Heart right ventricle (tissue), 16 donors: ENCODE results near the gene MUC22. TPM values are rescaled to one million over a fixed set of nuclear protein-coding genes. Genes with fewer than 3 reads are reported as not detected.
"Not testable (repeated sequence)": the region's sequence is repeated elsewhere in the genome, so short reads cannot be mapped to it uniquely, and the experiment has no call there.

ENCODE experiments used
- ATAC-seq, 8 donors: fragments of 200-7000 bp; cut with Tn5 transposase; one replicate each; pipeline ENCODE4 v1.9.1; 2020; ENCODE audit warnings: mild to moderate bottlenecking in 8 of 8, moderate library complexity in 8 of 8, moderate number of reproducible peaks in 1 of 8
- DNase-seq, 2 donors: peaks; one replicate each; pipeline ENCODE4 v3.0.0-alpha.2; 2020
- H3K27ac ChIP-seq, 10 donors: fragments of 200-600 bp; sonication (generic) in 2 of 10; one replicate each; pipeline versions ENCODE4 v1.5.0 to v1.8.0; 2020 to 2022; ENCODE audit warnings: mild to moderate bottlenecking in 3 of 10
- H3K27me3 ChIP-seq, 7 donors: fragments of 200-600 bp; one replicate each; pipeline ENCODE4 v1.8.0; 2021 to 2022; ENCODE audit warnings: mild to moderate bottlenecking in 2 of 7
- H3K36me3 ChIP-seq, 9 donors: fragments of 200-600 bp; sonication (generic) in 1 of 9; one replicate each; pipeline versions ENCODE4 v1.5.0 to v1.8.0; 2020 to 2022; ENCODE audit warnings: mild to moderate bottlenecking in 2 of 9
- H3K4me1 ChIP-seq, 9 donors: fragments of 200-600 bp; sonication (generic) in 1 of 9; one replicate each; pipeline versions ENCODE4 v1.5.0 to v1.8.0; 2020 to 2022; ENCODE audit warnings: mild to moderate bottlenecking in 4 of 9
- H3K4me3 ChIP-seq, 10 donors: fragments of 200-600 bp; sonication (generic) in 2 of 10; one replicate each; pipeline versions ENCODE4 v1.5.0 to v1.8.0; 2020 to 2022; ENCODE audit warnings: mild to moderate bottlenecking in 7 of 10, moderate library complexity in 2 of 10
- H3K9me3 ChIP-seq, 11 donors: fragments of 200-600 bp in 10 of 11; sonication (generic) in 2 of 11; one replicate each; pipeline versions ENCODE4 v1.5.0 to v1.8.0; 2013 to 2022; ENCODE audit warnings: mild to moderate bottlenecking in 2 of 11, control low read depth in 1 of 11, moderate library complexity in 1 of 11
- WGBS, 2 donors: extraction: QIAGEN DNeasy Blood & Tissue Kit; methylation state at CpG; one replicate each; pipeline ENCODE4 v1.1.7; 2013; ENCODE audit warnings: inconsistent platforms in 1 of 2; 5-methylcytosine and 5-hydroxymethylcytosine counted together
- intact Hi-C, 10 donors: fragments of 100-400 bp; cut with DNase I; formaldehyde crosslinking; loops; one replicate each; pipeline versions ENCODE4 v1.11.1 to v1.14.2; 2022
- polyA plus RNA-seq, 2 donors: library from polyadenylated mRNA; stranded (reverse); fragments of 200-250 nt; gene quantifications; one replicate each; pipeline ENCODE4 v1.2.3, GENCODE V29; 2013
- total RNA-seq, 10 donors: library from RNA; stranded (reverse); fragmentation: NEBNext Ultra II Directional in 3 of 10; extraction: Animal tissue kit (Norgen Biotek cat#: 25700) in 3 of 10; gene quantifications; one replicate each; pipeline versions ENCODE4 v1.2.1 to v1.2.4, GENCODE V29; 2021 to 2023
- TF ChIP-seq, protein P1 (sequence below), 9 donors: fragments of 200-600 bp; sonication (generic) in 2 of 9; IDR thresholded peaks; one replicate each; pipeline versions ENCODE4 v1.5.0 to v1.8.0; 2021 to 2022; ENCODE audit warnings: antibody characterized with exemption in 9 of 9, mild to moderate bottlenecking in 5 of 9, moderate library complexity in 1 of 9
- donor health status: Arrhythmogenic right ventricular cardiomyopathy.
- donor health status: ischemic (EF 13 %, LVEDD 7.1; RV severe dilation, severe dysfunction).
- donor health status: healthy with polysubstance abuse.
- donor health status: DM: no; HTN: yes; CAD: no.
- donor health status: DM: no; HTN: no; CAD: no.
- donor health status: ischemic (EF 25% LVEDD 6.9; RV normal size, moderate dysfunction).
- donor health status: ischemic (EF 25% LVEDD 5.7; RV mildly dilated, moderate dysfunction).
- donor health status: healthy.
- donor health status: DM: yes; HTN: yes; CAD: no.
- donor health status: Ischemic cardiomyopathy.
- donor health status: ischemic (EF 35%, LVEDD 5.7; RV mildly dilated, moderate dysfunction).
- donor health status: nonischemic (EF 11% LVEDD 7.7; RV severe dilation, severe dysfunction).
- donor health status: DM: yes; HTN: yes; CAD: no.
- donor health status: PGD.
- donor health status: ischemic (EF 29% LVEDD 5.4; RV normal size, mild dysfunction).
- donor health status: nonischemic (EF 23%, LVEDD 6.1; RV moderate dilation, normal function).

MUC22 gene
- total and polyA plus RNA-seq, 12 donors: under 0.01 to 0.64 (median 0.24) TPM

DNA sequence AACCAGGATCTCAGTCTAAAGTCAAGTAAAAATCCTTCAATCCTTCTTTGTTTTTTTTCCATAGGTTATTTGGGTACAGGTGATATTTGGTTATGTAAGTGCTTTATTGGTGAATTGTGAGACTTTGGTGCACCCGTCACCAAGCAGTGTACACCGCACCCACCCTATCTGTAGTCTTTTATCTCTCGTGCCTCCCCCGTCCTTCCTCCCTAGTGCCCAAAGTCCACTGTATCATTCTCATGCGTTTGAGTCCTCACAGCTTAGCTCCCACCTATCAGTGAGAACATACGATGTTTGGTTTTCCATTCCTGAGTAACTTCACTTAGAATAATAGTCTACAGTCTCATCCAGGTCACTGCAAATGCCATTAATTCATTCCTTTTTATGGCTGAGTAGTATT, 879 bp downstream of the MUC22 start:
- H3K27ac ChIP-seq: no peak overlapping the region
- H3K4me3 ChIP-seq: no peak overlapping the region
- DNase-seq (no peak), ATAC-seq (no peak)
- intact Hi-C loops: no loop called here
- 53 to 59% methylated on average over 6 of the region's 6 CpGs for WGBS, 2 donors
- H3K9me3 ChIP-seq: peaks cover 0 to 17% (median 0%) of the 10 kb centered on the region in 11 donors
- H3K4me1 ChIP-seq: peaks cover 0 to 7% (median 0%) of the 10 kb centered on the region in 9 donors
- H3K36me3 ChIP-seq: no peaks in the 10 kb centered on the region
- H3K27me3 ChIP-seq: no peaks in the 10 kb centered on the region
- TF ChIP-seq, protein P1, sequence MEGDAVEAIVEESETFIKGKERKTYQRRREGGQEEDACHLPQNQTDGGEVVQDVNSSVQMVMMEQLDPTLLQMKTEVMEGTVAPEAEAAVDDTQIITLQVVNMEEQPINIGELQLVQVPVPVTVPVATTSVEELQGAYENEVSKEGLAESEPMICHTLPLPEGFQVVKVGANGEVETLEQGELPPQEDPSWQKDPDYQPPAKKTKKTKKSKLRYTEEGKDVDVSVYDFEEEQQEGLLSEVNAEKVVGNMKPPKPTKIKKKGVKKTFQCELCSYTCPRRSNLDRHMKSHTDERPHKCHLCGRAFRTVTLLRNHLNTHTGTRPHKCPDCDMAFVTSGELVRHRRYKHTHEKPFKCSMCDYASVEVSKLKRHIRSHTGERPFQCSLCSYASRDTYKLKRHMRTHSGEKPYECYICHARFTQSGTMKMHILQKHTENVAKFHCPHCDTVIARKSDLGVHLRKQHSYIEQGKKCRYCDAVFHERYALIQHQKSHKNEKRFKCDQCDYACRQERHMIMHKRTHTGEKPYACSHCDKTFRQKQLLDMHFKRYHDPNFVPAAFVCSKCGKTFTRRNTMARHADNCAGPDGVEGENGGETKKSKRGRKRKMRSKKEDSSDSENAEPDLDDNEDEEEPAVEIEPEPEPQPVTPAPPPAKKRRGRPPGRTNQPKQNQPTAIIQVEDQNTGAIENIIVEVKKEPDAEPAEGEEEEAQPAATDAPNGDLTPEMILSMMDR (IDR thresholded peaks at IDR 0.05): no peak

DNA sequence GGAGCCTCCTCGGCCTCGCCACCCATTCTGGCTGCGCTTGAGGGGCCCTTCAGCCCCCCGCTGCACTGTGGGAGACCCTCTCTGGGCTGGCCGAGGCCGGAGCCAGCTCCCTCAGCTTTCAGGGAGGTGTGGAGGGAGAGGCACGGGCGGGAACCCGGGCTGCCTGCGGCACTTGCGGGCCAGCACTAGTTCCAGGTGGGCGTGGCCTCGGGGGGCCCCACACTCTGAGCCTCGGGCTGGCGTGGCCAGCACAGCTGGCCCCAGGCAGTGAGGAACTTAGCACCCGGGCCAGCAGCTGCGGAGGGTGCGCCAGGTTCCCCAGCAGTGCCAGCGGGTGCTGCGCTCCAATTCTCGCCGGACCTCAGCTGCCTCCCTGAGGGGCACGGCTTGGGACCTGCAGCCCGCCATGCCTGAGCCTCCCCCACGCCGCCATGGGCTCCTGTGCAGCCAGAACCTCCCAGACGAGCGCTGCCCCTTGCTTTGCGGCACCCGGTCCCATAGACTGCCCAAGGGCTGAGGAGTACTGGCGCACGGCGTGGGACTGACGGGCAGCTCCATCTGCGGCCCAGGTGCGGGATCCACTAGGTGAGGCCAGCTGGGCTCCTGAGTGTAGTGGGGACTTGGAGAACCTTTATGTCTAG, 6.5 kb downstream of the MUC22 start:
- ATAC-seq: no peak
- 92 to 94% methylated on average over 36 of the region's 36 CpGs for WGBS, 2 donors
- no peak for DNase-seq
- TF ChIP-seq, protein P1 (IDR thresholded peaks at IDR 0.05): no peak
- H3K4me1 ChIP-seq: no peaks in the 10 kb centered on the region
- H3K36me3 ChIP-seq: no peaks in the 10 kb centered on the region
- no peak overlapping the region for H3K4me3 ChIP-seq
- peaks cover 0 to 18% (median 0%) of the 10 kb centered on the region in 11 donors for H3K9me3 ChIP-seq
- H3K27ac ChIP-seq: no peak overlapping the region
- intact Hi-C loops: no loop called here
- no peaks in the 10 kb centered on the region for H3K27me3 ChIP-seq

DNA sequence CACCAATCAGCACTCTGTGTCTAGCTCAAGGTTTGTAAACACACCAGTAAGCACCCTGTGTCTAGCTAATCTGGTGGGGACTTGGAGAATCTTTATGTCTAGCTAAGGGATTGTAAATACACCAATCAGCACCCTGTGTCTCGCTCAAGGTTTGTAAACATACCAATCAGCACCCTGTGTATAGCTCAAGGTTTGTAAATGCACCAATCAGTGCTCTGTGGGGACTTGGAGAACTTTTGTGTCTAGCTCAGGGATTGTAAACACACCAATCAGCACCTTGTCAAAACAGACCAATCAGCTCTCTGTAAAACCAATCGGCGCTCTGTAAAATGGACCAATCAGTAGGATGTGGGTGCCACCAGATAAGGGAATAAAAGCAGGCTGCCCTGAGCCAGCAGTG, 7.2 kb downstream of the MUC22 start:
- H3K4me3 ChIP-seq, ATAC-seq, H3K27me3 ChIP-seq, H3K27ac ChIP-seq, H3K36me3 ChIP-seq, intact Hi-C loops, H3K4me1 ChIP-seq, DNase-seq: not testable (repeated sequence)
- H3K9me3 ChIP-seq: peaks cover 0 to 18% (median 0%) of the 10 kb centered on the region in 11 donors
- WGBS, 2 donors: 94 to 100% methylated on average over 3 of the region's 3 CpGs

DNA sequence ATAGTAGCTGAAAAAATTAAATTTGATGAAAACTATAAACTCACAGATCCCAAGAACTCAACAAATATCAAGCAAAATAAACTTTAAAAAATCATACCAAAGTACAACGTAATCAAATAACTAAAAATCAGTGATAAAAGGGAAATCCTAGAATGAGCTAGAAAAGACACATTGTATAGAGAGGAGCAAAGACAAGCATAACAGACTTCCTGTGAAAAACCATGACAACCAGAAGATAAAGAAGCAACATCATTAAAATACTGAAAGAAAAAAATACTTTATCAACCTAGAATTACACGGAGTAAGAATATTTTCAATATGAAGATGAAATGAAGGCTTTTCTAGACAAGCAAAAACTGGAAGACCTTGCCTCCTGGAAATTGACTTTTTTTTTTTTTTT, 9.8 kb downstream of the MUC22 start:
- 60 to 64% methylated on average over 2 of the region's 2 CpGs for WGBS, 2 donors
- Histone ChIP-seq H3K27me3 (peaks cover 0 to 5% (median 0%) of the 10 kb centered on the region in 7 donors), H3K9me3 (peaks cover 0 to 11% (median 0%) of the 10 kb centered on the region in 11 donors), H3K36me3 (no peaks in the 10 kb centered on the region), H3K4me3 (no peak overlapping the region), H3K4me1 (no peaks in the 10 kb centered on the region), H3K27ac (no peak overlapping the region)
- DNase-seq (no peak), ATAC-seq (no peak)
- intact Hi-C loops: no loop called here
- TF ChIP-seq, protein P1 (IDR thresholded peaks at IDR 0.05): no peak

DNA sequence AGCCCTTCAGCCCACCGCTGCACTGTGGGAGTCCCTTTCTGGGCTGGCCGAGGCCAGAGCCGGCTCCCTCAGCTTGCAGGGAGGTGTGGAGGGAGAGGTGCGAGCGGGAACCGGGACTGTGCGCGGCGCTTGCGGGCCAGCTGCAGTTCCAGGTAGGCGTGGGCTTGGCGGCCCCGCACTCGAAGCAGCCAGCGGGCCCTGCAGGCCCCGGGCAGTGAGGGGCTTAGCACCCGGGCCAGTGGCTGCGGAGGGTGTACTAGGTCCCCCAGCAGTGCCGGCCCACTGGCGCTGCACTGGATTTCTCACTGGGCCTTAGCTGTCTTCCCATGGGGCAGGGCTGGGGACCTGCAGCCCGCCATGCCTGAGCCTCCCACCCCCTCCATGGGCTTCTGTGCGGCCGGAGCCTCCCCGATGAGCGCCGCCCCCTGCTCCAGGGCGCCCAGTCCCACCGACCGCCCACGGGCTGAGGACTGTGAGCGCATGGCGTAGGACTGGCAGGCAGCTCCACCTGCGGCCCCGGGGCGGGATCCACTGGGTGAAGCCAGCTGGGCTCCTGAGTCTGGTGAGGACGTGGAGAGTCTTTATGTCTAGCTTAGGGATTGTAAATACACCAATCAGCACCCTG, 10.5 kb downstream of the MUC22 start:
- H3K9me3 ChIP-seq, intact Hi-C loops, H3K4me1 ChIP-seq, H3K36me3 ChIP-seq, ATAC-seq, DNase-seq, H3K4me3 ChIP-seq, H3K27me3 ChIP-seq, H3K27ac ChIP-seq: not testable (repeated sequence)
- 83 to 89% methylated on average over 36 of the region's 36 CpGs for WGBS, 2 donors

DNA sequence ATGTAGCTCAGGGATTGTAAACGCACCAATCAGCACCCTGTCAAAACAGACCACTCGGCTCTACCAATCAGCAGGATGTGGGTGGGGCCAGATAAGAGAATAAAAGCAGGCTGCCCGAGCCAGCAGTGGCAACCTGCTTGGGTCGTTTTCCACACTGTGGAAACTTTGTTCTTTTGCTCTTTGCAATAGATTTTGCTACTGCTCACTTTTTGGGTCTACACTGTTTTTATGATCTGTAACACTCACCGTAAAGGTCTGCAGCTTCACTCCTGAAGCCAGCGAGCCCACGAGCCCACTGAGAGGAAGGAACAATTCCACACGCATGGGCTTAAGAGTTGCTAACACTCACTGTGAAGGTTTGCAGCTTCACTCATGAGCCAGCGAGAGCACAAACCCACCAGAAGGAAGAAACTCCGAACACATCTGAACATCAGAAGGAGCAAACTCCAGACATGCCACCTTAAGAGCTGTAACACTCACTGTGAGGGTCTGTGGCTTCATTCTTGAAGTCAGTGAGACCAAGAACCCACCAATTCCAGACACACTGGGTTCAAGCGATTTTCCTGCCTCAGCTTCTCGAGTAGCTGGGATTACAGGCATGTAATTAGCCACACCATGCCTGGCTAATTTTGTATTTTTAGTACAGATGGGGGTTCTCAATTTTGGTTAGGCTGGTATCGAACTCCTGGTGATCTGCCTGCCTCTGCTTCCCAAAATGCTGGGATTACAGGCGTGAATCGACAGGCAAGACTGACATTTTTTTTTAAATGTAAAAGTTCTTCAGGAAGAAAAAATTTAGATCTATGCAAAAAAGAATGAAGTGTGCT, 11.6 kb downstream of the MUC22 start:
- H3K27ac ChIP-seq, DNase-seq, H3K9me3 ChIP-seq, H3K4me1 ChIP-seq, ATAC-seq, intact Hi-C loops, H3K4me3 ChIP-seq, H3K36me3 ChIP-seq, H3K27me3 ChIP-seq: not testable (repeated sequence)
- 74 to 79% methylated on average over 15 of the region's 15 CpGs for WGBS, 2 donors
